Peyer's patch (tissue), 4 donors: ENCODE data around the gene SERPINE2. TPM values are rescaled to one million over a fixed set of nuclear protein-coding genes. Genes with fewer than 3 reads are reported as not detected.
A peak's percentile ranks its signal among the peaks of the same experiment; 100 is the strongest.

Experiments
- DNase-seq, 3 donors: peaks; one replicate each; pipeline ENCODE4 v3.0.0-alpha.2; 2017 to 2019
- H3K27ac ChIP-seq, 4 donors: fragments of 200-600 bp; sonication (generic); one replicate each; pipeline ENCODE4 v1.5.1; 2016 to 2019
- H3K27me3 ChIP-seq, 2 donors: fragments of 200-600 bp; sonication (generic); one replicate each; pipeline ENCODE4 v1.5.1; 2019
- H3K36me3 ChIP-seq, 3 donors: fragments of 200-600 bp; sonication (generic); one replicate each; pipeline ENCODE4 v1.5.1; 2016 to 2019
- H3K4me1 ChIP-seq, 4 donors: fragments of 200-600 bp; sonication (generic); one replicate each; pipeline ENCODE4 v1.5.1; 2016 to 2019
- H3K4me3 ChIP-seq, 4 donors: fragments of 200-600 bp; sonication (generic); 1 replicate in 3 of 4; 2 replicates in 1 of 4; pipeline ENCODE4 v1.5.1; 2016 to 2019; ENCODE audit warnings: mild to moderate bottlenecking in 1 of 4
- H3K9me3 ChIP-seq, 4 donors: fragments of 200-600 bp; sonication (generic); one replicate each; pipeline ENCODE4 v1.5.1; 2016 to 2019; ENCODE audit warnings: mild to moderate bottlenecking in 1 of 4
- POLR2A ChIP-seq, 2 donors: fragments of 450-650 bp; IDR thresholded peaks; one replicate each; pipeline ENCODE4 v1.5.1; 2017; ENCODE audit warnings: antibody characterized with exemption in 2 of 2, mild to moderate bottlenecking in 2 of 2, moderate library complexity in 2 of 2
- total RNA-seq, 4 donors: library from RNA; depleted of rRNA; stranded (reverse); fragments of >200 nt; gene quantifications; one replicate each; pipeline ENCODE4 v1.1.0, GENCODE V29; 2016
- TF ChIP-seq, protein P1 (sequence below), 6 experiments: fragments of 450-650 bp in 4 of 6; fragments of 200-600 bp in 2 of 6; sonication (generic) in 1 of 6; IDR thresholded peaks; one replicate each; pipeline ENCODE4 v1.5.1; 2017 to 2019; ENCODE audit warnings: antibody characterized with exemption in 6 of 6, mild to moderate bottlenecking in 3 of 6, moderate library complexity in 1 of 6

Gene SERPINE2
- total RNA-seq, 4 donors from 2014 or later = 2.8 to 19.8 (median 15.5) TPM

DNA sequence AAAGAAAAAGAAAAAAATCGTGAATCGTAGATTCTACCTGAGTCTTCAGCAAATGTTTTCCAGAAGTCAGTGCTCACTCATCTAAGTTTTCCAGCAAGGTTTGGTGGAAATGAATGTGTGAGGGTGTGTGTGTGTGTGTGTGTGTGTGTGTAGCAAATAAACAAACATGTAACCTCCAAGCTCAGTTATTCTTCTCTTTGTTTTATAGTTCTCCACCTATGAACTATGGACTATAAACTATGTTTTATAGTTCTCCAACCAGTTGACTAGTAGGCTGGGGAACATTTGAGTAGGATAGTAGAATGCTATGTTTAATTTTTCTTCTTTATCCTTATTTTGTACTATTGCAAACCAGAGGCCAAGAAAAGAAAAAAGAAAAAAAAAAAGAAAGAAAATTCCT, 44.6 kb upstream of the SERPINE2 start:
- TF ChIP-seq, protein P1, sequence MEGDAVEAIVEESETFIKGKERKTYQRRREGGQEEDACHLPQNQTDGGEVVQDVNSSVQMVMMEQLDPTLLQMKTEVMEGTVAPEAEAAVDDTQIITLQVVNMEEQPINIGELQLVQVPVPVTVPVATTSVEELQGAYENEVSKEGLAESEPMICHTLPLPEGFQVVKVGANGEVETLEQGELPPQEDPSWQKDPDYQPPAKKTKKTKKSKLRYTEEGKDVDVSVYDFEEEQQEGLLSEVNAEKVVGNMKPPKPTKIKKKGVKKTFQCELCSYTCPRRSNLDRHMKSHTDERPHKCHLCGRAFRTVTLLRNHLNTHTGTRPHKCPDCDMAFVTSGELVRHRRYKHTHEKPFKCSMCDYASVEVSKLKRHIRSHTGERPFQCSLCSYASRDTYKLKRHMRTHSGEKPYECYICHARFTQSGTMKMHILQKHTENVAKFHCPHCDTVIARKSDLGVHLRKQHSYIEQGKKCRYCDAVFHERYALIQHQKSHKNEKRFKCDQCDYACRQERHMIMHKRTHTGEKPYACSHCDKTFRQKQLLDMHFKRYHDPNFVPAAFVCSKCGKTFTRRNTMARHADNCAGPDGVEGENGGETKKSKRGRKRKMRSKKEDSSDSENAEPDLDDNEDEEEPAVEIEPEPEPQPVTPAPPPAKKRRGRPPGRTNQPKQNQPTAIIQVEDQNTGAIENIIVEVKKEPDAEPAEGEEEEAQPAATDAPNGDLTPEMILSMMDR (IDR thresholded peaks at IDR 0.05) = no peak
- TF ChIP-seq POLR2A (IDR thresholded peaks at IDR 0.05) = no peak
- H3K4me1 ChIP-seq = peaks cover 0 to 7% (median 2%) of the 10 kb centered on the region in 4 donors
- no peaks in the 10 kb centered on the region for H3K9me3 ChIP-seq
- no peak overlapping the region for H3K4me3 ChIP-seq
- no peaks in the 10 kb centered on the region for H3K27me3 ChIP-seq
- no peak for DNase-seq
- no peak overlapping the region for H3K27ac ChIP-seq
- H3K36me3 ChIP-seq = no peaks in the 10 kb centered on the region

DNA sequence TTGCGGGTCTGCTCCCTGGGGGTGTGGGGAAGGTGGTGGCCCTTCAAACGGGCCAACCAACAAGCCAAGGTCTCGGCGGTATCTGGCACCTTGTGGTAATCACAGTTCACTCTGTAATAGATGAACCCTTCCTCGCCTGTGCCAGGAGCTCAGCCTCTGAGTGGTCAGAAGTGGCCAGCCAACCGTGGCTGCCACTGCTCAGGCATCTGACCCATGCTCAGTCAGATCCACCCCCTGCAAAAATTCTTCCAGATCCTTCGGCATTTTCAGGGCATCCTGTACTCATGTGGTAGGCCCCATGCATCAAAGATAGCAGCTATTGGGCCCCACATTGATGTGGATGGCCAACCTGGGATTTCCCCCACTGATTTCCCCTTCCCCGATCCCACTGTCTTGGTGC, 39.6 kb upstream of the SERPINE2 start:
- no peaks in the 10 kb centered on the region for H3K27me3 ChIP-seq
- no peaks in the 10 kb centered on the region for H3K36me3 ChIP-seq
- H3K27ac ChIP-seq = no peak overlapping the region
- H3K4me1 ChIP-seq = no peaks in the 10 kb centered on the region
- H3K4me3 ChIP-seq = no peak overlapping the region
- TF ChIP-seq, protein P1 (IDR thresholded peaks at IDR 0.05) = no peak
- TF ChIP-seq POLR2A (IDR thresholded peaks at IDR 0.05) = no peak
- DNase-seq = no peak
- H3K9me3 ChIP-seq = no peaks in the 10 kb centered on the region

DNA sequence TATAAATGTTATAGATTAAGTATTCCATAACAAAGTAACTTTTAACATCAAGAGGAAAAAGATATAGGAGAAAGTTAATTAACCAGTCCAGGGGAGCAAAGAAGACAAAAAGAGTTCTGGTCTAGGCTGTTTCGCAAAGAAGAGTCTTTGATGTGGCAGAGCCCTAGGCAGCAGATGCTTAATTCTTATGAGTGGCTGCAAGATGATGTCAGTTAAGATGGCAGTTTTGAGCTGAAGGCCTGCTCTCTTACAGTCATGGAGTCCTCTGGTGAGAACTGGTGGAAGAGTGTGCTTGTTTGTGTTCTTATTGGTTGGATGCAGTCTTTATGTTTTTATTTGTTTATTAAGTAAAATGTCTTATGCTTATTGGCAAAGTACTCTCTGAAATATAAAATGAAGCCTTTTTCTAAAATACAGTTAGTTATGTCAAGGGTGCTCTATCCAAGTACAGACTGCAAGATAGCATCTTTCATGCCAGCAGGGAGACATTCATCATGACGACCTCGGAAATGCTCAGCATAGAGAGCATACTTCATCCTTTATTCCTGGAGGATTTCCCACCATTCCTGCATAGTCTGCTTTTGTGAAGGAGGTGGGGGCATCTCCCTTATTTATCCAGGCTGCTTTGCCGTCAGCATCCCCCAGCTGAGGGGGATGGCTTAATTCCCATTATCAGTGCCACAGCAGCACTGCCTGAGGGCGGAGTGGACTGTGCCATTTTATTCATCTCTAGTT, 38.9 kb upstream of the SERPINE2 start:
- Histone ChIP-seq H3K36me3 (no peaks in the 10 kb centered on the region), H3K9me3 (no peaks in the 10 kb centered on the region), H3K4me1 (no peaks in the 10 kb centered on the region), H3K27ac (no peak overlapping the region), H3K4me3 (no peak overlapping the region), H3K27me3 (no peaks in the 10 kb centered on the region)
- no peak for TF ChIP-seq POLR2A (IDR thresholded peaks at IDR 0.05)
- TF ChIP-seq, protein P1 (IDR thresholded peaks at IDR 0.05) = no peak
- DNase-seq = no peak

DNA sequence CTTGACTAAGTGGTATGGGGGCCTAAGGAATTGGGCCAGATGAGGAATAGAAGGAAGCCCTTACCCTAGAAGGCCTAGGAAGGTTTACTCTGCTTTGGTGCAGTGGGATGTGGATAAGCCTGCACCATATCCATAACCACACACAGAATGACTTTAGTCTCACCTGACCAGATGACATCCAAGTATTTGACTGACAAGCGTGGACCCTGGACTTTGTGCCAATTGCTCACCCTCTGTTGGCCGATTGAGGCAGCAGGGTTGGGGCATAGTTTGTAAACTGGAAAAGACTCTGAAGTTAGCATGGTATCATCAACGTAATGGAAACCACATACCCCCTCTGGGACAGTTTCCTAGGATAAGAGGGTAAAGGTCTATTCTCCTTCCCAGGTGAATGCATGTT, 36.5 kb upstream of the SERPINE2 start:
- H3K4me1 ChIP-seq = no peaks in the 10 kb centered on the region
- H3K27me3 ChIP-seq = no peaks in the 10 kb centered on the region
- peak in 1 of 3 donors; percentile 65 for DNase-seq
- no peaks in the 10 kb centered on the region for H3K9me3 ChIP-seq
- no peaks in the 10 kb centered on the region for H3K36me3 ChIP-seq
- H3K27ac ChIP-seq = no peak overlapping the region
- no peak overlapping the region for H3K4me3 ChIP-seq
- TF ChIP-seq, protein P1 (IDR thresholded peaks at IDR 0.05) = no peak
- TF ChIP-seq POLR2A (IDR thresholded peaks at IDR 0.05) = no peak

DNA sequence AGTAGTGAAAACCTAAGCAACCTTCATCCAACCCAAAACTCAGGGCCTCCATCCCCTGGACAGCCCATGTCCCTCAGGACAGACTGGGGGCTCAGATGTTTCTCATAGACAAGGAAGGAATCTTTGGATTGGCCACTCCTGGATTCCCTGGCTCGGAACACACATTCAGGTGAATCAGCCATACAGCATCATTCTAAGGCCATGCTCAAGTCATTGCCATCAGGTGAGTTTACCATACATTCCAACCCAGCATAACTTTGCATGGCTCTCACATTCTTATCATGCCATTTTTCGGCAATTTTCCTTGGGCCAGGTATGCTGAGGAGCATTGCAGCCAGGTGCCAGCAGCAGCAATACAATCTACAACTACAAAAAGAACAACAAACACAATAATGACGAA, 34.6 kb upstream of the SERPINE2 start:
- TF ChIP-seq, protein P1 (IDR thresholded peaks at IDR 0.05) = no peak
- no peak for TF ChIP-seq POLR2A (IDR thresholded peaks at IDR 0.05)

More for the DNA sequence above, 34.6 kb upstream of the SERPINE2 start:
- Histone ChIP-seq H3K36me3 (no peaks in the 10 kb centered on the region), H3K4me1 (no peaks in the 10 kb centered on the region), H3K27ac (no peak overlapping the region), H3K27me3 (no peaks in the 10 kb centered on the region), H3K9me3 (no peaks in the 10 kb centered on the region), H3K4me3 (no peak overlapping the region)
- DNase-seq = no peak
